OCI-LY1 (cell line): Measurements from ENCODE around the gene UTP14C.

Experiments
- H2AFZ ChIP-seq: fragments of 200-600 bp; sonication (generic), shearing (Covaris generic); 2 replicates; pipeline ENCODE4 v1.6.0; 2014; ENCODE audit warnings: antibody characterized with exemption, mild to moderate bottlenecking, low read length
- H3F3A ChIP-seq: fragments of 200-600 bp; sonication (generic), shearing (Covaris generic); 2 replicates; pipeline ENCODE4 v1.6.0; 2014; ENCODE audit warnings: mild to moderate bottlenecking, antibody characterized with exemption, low read length, moderate library complexity; ENCODE audit not compliant: insufficient read depth
- H3K27ac ChIP-seq: fragments of 200-600 bp; sonication (generic); 2 replicates; pipeline ENCODE4 v1.5.1; 2014; ENCODE audit warnings: low read length, mixed run types, mild to moderate bottlenecking, low read depth; ENCODE audit not compliant: poor library complexity, severe bottlenecking
- H3K27me3 ChIP-seq: fragments of 200-600 bp; sonication (generic); 2 replicates; pipeline ENCODE4 v1.6.0; 2014; ENCODE audit warnings: antibody characterized with exemption, mild to moderate bottlenecking, low read length, moderate library complexity; ENCODE audit not compliant: insufficient read depth
- H3K36me3 ChIP-seq: fragments of 200-600 bp; sonication (generic); 2 replicates; pipeline ENCODE4 v1.6.1; 2014; ENCODE audit warnings: mild to moderate bottlenecking, antibody characterized with exemption, low read length, moderate library complexity, mixed read lengths; ENCODE audit not compliant: insufficient read depth
- H3K4me1 ChIP-seq: fragments of 200-600 bp; sonication (generic); 2 replicates; pipeline ENCODE4 v1.5.1; 2014; ENCODE audit warnings: mild to moderate bottlenecking, low read length, moderate library complexity; ENCODE audit not compliant: insufficient read depth, severe bottlenecking
- H3K4me2 ChIP-seq: fragments of 200-600 bp; sonication (generic), shearing (Covaris generic); 2 replicates; pipeline ENCODE4 v1.6.1; 2014; ENCODE audit warnings: low read length
- H3K4me3 ChIP-seq: fragments of 200-600 bp; sonication (generic); 2 replicates; pipeline ENCODE4 v1.5.1; 2014; ENCODE audit warnings: low read length, low read depth, mild to moderate bottlenecking, mixed read lengths; ENCODE audit not compliant: poor library complexity, severe bottlenecking
- H3K79me2 ChIP-seq: fragments of 200-600 bp; shearing (Covaris generic); 2 replicates; pipeline ENCODE4 v1.6.1; 2016; ENCODE audit warnings: mixed run types, low read length, mixed read lengths; ENCODE audit not compliant: insufficient read depth
- H3K9ac ChIP-seq: fragments of 200-600 bp; sonication (generic), shearing (Covaris generic); 2 replicates; pipeline ENCODE4 v1.6.1; 2014; ENCODE audit warnings: mild to moderate bottlenecking, low read length, mixed read lengths
- H3K9me2 ChIP-seq: fragments of 200-600 bp; sonication (generic), shearing (Covaris generic); 2 replicates; pipeline ENCODE4 v1.6.1; 2014; ENCODE audit warnings: low read depth, mild to moderate bottlenecking, low read length, mixed read lengths
- H3K9me3 ChIP-seq: fragments of 200-600 bp; shearing (Covaris generic); 2 replicates; pipeline ENCODE4 v1.6.1; 2014; ENCODE audit warnings: low read length, mixed read lengths
- H4K20me1 ChIP-seq: fragments of 200-600 bp; sonication (generic), shearing (Covaris generic); 2 replicates; pipeline ENCODE4 v1.6.0; 2016; ENCODE audit warnings: mild to moderate bottlenecking, low read length; ENCODE audit not compliant: insufficient read depth
- EZH2 ChIP-seq: fragments of 200-600 bp; sonication (generic), shearing (Covaris generic); IDR thresholded peaks from 2 replicates; pipeline ENCODE4 v1.8.0; 2017; ENCODE audit warnings: borderline replicate concordance, mixed run types, mild to moderate bottlenecking, antibody characterized with exemption, low read length, moderate library complexity, mixed read lengths
- TF ChIP-seq, protein P1 (sequence below): fragments of 200-600 bp; sonication (generic), shearing (Covaris generic); IDR thresholded peaks from 2 replicates; pipeline ENCODE4 v1.5.1; 2017; ENCODE audit warnings: mild to moderate bottlenecking, antibody characterized with exemption, low read length, moderate library complexity, mixed read lengths

UTP14C gene

DNA sequence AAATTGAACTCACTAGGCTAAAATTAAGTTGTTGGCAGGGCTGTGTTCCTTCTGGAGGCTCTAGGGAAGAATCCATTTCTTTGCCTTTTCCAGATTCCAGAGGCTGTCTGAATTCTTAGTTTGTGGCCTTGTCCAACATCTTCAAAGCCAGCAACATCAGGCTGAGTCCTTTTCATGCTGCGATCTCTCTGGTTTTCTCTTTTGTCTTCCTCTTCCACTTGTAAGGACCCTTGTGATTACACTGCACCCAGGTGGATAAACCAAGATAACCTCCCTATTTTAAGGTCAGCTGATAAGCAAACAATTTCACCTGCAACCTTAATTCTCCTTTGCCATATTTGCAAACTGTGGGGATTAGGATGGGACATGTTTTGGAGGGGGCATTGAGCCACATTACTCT is 11.5 kb downstream of the UTP14C start:
- Histone ChIP-seq H2AFZ (no peak overlapping the region), H3K27me3 (no peaks in the 10 kb centered on the region), H3F3A (no peaks in the 10 kb centered on the region), H3K27ac (no peak overlapping the region), H3K36me3 (no peaks in the 10 kb centered on the region), H3K9me3 (no peaks in the 10 kb centered on the region), H3K9me2 (no peaks in the 10 kb centered on the region), H4K20me1 (0 out of 2 replicates have a peak, but pooled peaks cover 3% of the 10 kb centered on the region), H3K4me2 (no peak overlapping the region), H3K9ac (no peak overlapping the region), H3K4me3 (no peak overlapping the region), H3K4me1 (no peaks in the 10 kb centered on the region), H3K79me2 (no peaks in the 10 kb centered on the region)
- no peak for TF ChIP-seq EZH2
- TF ChIP-seq, protein P1, sequence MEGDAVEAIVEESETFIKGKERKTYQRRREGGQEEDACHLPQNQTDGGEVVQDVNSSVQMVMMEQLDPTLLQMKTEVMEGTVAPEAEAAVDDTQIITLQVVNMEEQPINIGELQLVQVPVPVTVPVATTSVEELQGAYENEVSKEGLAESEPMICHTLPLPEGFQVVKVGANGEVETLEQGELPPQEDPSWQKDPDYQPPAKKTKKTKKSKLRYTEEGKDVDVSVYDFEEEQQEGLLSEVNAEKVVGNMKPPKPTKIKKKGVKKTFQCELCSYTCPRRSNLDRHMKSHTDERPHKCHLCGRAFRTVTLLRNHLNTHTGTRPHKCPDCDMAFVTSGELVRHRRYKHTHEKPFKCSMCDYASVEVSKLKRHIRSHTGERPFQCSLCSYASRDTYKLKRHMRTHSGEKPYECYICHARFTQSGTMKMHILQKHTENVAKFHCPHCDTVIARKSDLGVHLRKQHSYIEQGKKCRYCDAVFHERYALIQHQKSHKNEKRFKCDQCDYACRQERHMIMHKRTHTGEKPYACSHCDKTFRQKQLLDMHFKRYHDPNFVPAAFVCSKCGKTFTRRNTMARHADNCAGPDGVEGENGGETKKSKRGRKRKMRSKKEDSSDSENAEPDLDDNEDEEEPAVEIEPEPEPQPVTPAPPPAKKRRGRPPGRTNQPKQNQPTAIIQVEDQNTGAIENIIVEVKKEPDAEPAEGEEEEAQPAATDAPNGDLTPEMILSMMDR, result no peak

DNA sequence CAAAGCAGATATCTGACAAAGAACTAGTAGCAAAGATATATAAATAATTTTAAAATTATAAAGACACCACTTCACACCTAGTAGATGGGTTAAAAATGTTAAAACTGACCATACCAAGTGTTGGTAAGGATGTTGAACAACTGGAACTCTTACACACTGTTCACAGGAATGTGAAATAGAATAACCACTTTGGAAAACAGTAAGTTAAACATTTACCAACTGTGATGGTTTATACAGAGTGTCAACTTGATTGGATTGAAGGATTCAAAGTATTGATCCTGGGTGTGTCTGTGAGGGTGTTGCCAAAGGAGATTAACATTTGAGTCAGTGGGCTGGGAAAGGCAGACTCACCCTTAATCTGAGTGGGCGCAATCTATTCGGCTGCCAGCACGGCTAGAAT is 19.2 kb downstream of the UTP14C start:
- no peak overlapping the region for H3K4me2 ChIP-seq
- no peaks in the 10 kb centered on the region for H4K20me1 ChIP-seq
- no peak for TF ChIP-seq EZH2
- TF ChIP-seq, protein P1, result no peak

DNA sequence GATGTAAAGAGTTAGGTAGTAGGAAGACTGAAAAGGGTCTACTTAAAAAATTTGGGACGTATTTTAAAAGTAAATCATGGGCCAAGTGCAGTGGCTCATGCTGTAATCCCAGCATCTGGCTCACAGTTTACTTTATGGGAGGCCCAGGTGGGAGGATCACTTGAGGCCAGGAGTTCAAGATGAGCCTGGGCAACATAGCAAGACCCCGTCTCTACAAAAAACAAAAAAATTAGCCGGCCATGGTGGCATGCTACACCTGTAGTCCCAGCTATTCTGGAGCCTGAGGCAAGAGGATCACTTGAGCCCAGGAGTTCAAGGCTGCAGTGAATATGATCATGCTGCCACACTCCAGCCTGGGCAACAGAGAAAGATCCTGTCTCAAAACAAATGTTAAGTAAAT is 23.0 kb downstream of the UTP14C start:
- no peaks in the 10 kb centered on the region for H3K79me2 ChIP-seq
- no peaks in the 10 kb centered on the region for H3K4me1 ChIP-seq
- no peak overlapping the region for H3K27ac ChIP-seq
- no peak overlapping the region for H2AFZ ChIP-seq
- H3K9ac ChIP-seq, result no peak overlapping the region
- TF ChIP-seq, protein P1, result no peak
- TF ChIP-seq EZH2, result no peak
- no peak overlapping the region for H3K4me2 ChIP-seq
- no peak overlapping the region for H3K4me3 ChIP-seq
- no peaks in the 10 kb centered on the region for H4K20me1 ChIP-seq
- no peaks in the 10 kb centered on the region for H3F3A ChIP-seq
- H3K27me3 ChIP-seq, result no peaks in the 10 kb centered on the region
- H3K36me3 ChIP-seq, result no peaks in the 10 kb centered on the region
- no peaks in the 10 kb centered on the region for H3K9me2 ChIP-seq
- H3K9me3 ChIP-seq, result no peaks in the 10 kb centered on the region

More for the DNA sequence above, 19.2 kb downstream of the UTP14C start:
- no peak overlapping the region for H3K4me3 ChIP-seq
- no peaks in the 10 kb centered on the region for H3K9me2 ChIP-seq
- no peaks in the 10 kb centered on the region for H3K36me3 ChIP-seq
- no peaks in the 10 kb centered on the region for H3K27me3 ChIP-seq
- no peaks in the 10 kb centered on the region for H3F3A ChIP-seq
- H3K9ac ChIP-seq, result no peak overlapping the region
- no peaks in the 10 kb centered on the region for H3K9me3 ChIP-seq
- H2AFZ ChIP-seq, result no peak overlapping the region
- no peaks in the 10 kb centered on the region for H3K4me1 ChIP-seq
- H3K27ac ChIP-seq, result no peak overlapping the region
- no peaks in the 10 kb centered on the region for H3K79me2 ChIP-seq
